Skin of body (tissue), 2 donors: ENCODE data around the gene EDA2R. TPM values are rescaled to one million over a fixed set of nuclear protein-coding genes. Genes with fewer than 3 reads are reported as not detected.

ENCODE experiments used
- small RNA-seq: library from RNA; depleted of rRNA; stranded (forward); fragments of <200 nt; gene quantifications from one replicate; pipeline ENCODE3, GENCODE V24; 2014; ENCODE audit warnings: low replicate concordance
- total RNA-seq: library from RNA; depleted of rRNA; stranded (reverse); fragments of >200 nt; gene quantifications from one replicate; pipeline ENCODE4 v1.2.3, GENCODE V29; 2014

Gene EDA2R
- total RNA-seq, 1 donor from 2014 or later, result 0.99 TPM

Small RNAs within 50 kb of the gene (small RNA-seq; reads per million reads assigned to genes)
- gene RNU6-394P, result not detected
